ENCODE measurements around the gene FLT3. TPM values are rescaled to one million over a fixed set of nuclear protein-coding genes. Genes with fewer than 3 reads are reported as not detected.
A peak's percentile ranks its signal among the peaks of the same experiment; 100 is the strongest.

The FLT3 gene
- total and polyA plus RNA-seq, 10 of the 15 experiments (the other 5 are each of a cell fraction or from before 2014, with no cell fraction given) = 0.04 to 0.19 (median 0.11) TPM; not detected in 1

DNA sequence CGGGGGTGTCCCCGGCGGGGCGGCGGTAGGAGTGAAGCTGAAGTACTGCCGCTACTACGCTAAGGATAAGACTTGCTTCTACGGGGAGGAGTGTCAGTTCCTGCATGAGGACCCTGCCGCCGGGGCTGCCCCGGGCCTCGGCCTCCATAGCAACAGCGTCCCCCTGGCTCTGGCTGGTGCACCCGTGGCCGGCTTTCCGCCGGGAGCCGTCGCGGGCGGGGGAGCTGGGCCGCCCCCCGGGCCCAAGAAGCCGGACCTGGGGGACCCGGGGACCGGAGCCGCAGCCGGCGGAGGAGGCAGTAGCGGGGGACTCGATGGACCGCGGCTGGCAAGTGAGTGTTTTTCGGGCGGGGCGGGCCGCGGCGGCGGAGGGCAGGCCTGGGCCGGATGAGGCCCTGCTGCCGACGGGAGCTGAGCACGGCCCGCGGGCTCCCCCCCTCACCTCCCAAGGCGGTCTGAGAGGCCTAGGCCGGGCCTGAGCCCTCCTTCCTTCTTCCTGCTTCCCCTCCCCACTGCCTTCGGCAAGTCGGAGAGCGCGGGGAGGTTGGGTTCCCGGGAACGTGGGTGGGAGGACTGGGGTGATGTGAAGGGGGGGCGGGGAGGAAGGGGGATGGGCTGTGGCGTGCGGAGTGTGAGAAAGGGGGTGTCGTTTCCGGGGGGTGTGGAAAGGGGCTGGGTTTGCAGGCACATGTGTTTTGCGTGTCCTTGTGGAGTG lies 38.5 kb upstream of the FLT3 start (continued):
- TF ChIP-seq ZNF207 (IDR thresholded peaks at IDR 0.05; ENCODE audit: borderline replicate concordance) (0 out of 2 replicates have a peak, but pooled peaks have one; percentile 62), ZNF274 (IDR thresholded peaks at IDR 0.05; ENCODE audit: insufficient read depth, insufficient read length) (no peak), ASH2L (IDR thresholded peaks at IDR 0.05; ENCODE audit: borderline replicate concordance, low read depth) (peak; percentile 66; the same call in 1 of the 2 replicates), MXI1 (IDR thresholded peaks at IDR 0.05; ENCODE audit: low read depth, low read length) (peak; percentile 87), SMARCA5 (IDR thresholded peaks at IDR 0.05) (peak; percentile 38; the same call in 1 of the 2 replicates), IKZF1 (conservative IDR thresholded peaks at IDR 0.05) (peak; percentile 88), SMC3 (IDR thresholded peaks at IDR 0.05; ENCODE audit: borderline replicate concordance, low read length) (peak; percentile 14; the same call in 1 of the 2 replicates), POLR2A (IDR thresholded peaks at IDR 0.05; ENCODE audit: low read depth, low read length) (peak; percentile 84), FOXK2 (IDR thresholded peaks at IDR 0.05) (0 out of 2 replicates have a peak, but pooled peaks have one; percentile 23), MYC (IDR thresholded peaks at IDR 0.05; ENCODE audit: insufficient read depth, insufficient read length, insufficient replicate concordance, low read length, severe bottlenecking) (peak; percentile 22), PML (IDR thresholded peaks at IDR 0.05; ENCODE audit: low read length) (peak; percentile 54; the same call in 1 of the 2 replicates), BHLHE40 (IDR thresholded peaks at IDR 0.05; ENCODE audit: borderline replicate concordance in 1 of 2, low read depth in 2 of 2, low read length in 1 of 2) (peak; percentile 70 to 82; a peak in 3 of 4 replicates), CBFB (IDR thresholded peaks at IDR 0.05; ENCODE audit: low read depth) (peak; percentile 18; the same call in 1 of the 2 replicates), RUNX3 (IDR thresholded peaks at IDR 0.05; ENCODE audit: low read length) (peak; percentile 49), HCFC1 (IDR thresholded peaks at IDR 0.05; ENCODE audit: low read length) (peak; percentile 32; the same call in 1 of the 2 replicates), EED (IDR thresholded peaks at IDR 0.05; ENCODE audit: low read depth) (peak; percentile 70), DPF2 (IDR thresholded peaks at IDR 0.05) (peak; percentile 87)
- TF ChIP-seq, protein P1, sequence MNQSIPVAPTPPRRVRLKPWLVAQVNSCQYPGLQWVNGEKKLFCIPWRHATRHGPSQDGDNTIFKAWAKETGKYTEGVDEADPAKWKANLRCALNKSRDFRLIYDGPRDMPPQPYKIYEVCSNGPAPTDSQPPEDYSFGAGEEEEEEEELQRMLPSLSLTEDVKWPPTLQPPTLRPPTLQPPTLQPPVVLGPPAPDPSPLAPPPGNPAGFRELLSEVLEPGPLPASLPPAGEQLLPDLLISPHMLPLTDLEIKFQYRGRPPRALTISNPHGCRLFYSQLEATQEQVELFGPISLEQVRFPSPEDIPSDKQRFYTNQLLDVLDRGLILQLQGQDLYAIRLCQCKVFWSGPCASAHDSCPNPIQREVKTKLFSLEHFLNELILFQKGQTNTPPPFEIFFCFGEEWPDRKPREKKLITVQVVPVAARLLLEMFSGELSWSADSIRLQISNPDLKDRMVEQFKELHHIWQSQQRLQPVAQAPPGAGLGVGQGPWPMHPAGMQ (IDR thresholded peaks at IDR 0.05; ENCODE audit: borderline replicate concordance) = 0 out of 2 replicates have a peak, but pooled peaks have one; percentile 46
- TF ChIP-seq, protein P2, sequence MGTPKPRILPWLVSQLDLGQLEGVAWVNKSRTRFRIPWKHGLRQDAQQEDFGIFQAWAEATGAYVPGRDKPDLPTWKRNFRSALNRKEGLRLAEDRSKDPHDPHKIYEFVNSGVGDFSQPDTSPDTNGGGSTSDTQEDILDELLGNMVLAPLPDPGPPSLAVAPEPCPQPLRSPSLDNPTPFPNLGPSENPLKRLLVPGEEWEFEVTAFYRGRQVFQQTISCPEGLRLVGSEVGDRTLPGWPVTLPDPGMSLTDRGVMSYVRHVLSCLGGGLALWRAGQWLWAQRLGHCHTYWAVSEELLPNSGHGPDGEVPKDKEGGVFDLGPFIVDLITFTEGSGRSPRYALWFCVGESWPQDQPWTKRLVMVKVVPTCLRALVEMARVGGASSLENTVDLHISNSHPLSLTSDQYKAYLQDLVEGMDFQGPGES (IDR thresholded peaks at IDR 0.05) = no peak
- TF ChIP-seq, protein P3, sequence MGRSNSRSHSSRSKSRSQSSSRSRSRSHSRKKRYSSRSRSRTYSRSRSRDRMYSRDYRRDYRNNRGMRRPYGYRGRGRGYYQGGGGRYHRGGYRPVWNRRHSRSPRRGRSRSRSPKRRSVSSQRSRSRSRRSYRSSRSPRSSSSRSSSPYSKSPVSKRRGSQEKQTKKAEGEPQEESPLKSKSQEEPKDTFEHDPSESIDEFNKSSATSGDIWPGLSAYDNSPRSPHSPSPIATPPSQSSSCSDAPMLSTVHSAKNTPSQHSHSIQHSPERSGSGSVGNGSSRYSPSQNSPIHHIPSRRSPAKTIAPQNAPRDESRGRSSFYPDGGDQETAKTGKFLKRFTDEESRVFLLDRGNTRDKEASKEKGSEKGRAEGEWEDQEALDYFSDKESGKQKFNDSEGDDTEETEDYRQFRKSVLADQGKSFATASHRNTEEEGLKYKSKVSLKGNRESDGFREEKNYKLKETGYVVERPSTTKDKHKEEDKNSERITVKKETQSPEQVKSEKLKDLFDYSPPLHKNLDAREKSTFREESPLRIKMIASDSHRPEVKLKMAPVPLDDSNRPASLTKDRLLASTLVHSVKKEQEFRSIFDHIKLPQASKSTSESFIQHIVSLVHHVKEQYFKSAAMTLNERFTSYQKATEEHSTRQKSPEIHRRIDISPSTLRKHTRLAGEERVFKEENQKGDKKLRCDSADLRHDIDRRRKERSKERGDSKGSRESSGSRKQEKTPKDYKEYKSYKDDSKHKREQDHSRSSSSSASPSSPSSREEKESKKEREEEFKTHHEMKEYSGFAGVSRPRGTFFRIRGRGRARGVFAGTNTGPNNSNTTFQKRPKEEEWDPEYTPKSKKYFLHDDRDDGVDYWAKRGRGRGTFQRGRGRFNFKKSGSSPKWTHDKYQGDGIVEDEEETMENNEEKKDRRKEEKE (IDR thresholded peaks at IDR 0.05) = no peak
- TF ChIP-seq, protein P4, sequence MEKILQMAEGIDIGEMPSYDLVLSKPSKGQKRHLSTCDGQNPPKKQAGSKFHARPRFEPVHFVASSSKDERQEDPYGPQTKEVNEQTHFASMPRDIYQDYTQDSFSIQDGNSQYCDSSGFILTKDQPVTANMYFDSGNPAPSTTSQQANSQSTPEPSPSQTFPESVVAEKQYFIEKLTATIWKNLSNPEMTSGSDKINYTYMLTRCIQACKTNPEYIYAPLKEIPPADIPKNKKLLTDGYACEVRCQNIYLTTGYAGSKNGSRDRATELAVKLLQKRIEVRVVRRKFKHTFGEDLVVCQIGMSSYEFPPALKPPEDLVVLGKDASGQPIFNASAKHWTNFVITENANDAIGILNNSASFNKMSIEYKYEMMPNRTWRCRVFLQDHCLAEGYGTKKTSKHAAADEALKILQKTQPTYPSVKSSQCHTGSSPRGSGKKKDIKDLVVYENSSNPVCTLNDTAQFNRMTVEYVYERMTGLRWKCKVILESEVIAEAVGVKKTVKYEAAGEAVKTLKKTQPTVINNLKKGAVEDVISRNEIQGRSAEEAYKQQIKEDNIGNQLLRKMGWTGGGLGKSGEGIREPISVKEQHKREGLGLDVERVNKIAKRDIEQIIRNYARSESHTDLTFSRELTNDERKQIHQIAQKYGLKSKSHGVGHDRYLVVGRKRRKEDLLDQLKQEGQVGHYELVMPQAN (conservative IDR thresholded peaks at IDR 0.05) = peak; percentile 92
- TF ChIP-seq, protein P5, sequence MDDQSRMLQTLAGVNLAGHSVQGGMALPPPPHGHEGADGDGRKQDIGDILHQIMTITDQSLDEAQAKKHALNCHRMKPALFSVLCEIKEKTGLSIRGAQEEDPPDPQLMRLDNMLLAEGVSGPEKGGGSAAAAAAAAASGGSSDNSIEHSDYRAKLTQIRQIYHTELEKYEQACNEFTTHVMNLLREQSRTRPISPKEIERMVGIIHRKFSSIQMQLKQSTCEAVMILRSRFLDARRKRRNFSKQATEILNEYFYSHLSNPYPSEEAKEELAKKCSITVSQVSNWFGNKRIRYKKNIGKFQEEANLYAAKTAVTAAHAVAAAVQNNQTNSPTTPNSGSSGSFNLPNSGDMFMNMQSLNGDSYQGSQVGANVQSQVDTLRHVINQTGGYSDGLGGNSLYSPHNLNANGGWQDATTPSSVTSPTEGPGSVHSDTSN (IDR thresholded peaks at IDR 0.05; ENCODE audit: insufficient replicate concordance, low read depth, low read length) = no peak
